ENCODE results near the gene PRORP. TPM values are rescaled to one million over a fixed set of nuclear protein-coding genes. Genes with fewer than 3 reads are reported as not detected.

The PRORP gene
- total and polyA plus RNA-seq, 2 donors from 2014 or later = 25.1 to 35.6 TPM

DNA sequence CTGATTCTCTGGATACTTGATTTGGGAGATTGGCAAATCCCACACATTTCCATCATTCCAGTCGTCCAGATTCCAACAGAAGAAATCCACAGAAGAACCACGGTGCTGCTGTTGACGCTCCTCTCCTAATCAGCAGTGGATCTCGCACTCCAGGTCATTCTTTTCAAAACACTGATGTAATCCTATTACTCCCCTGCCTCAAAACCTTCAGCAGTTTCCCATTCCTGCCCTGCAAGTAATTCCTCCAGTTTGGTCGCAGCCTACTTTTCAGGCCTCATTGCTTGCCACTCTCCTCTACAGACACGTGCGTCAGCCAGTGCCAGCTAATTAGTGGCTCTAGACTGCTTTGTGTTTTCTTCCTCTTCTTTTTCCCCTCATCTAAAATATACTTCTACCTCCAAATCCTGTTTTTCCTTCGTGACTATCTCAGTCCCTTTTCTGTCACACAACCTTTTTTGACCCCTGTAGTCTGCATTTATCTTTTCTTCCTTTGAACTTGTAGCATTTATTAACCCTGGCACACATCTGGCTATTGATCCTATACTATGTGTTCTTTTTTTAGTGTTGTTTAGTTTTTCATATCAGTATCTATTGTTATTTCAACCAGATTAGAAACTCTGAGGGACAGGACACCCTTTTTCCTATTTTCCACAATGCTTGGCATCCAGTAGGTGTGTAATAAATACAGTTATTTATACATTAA is 36.8 kb downstream of the PRORP start:
- intact Hi-C loops (cut with DNase I) = no loop called here
- Histone ChIP-seq H3K36me3 (ENCODE audit: control insufficient read depth in 2 of 3, insufficient read depth in 3 of 3, low read length in 3 of 3) (peaks cover 0 to under 1% (median 0%) of the 10 kb centered on the region in 3 donors), H3K4me1 (ENCODE audit: control insufficient read depth in 2 of 3, insufficient read depth in 2 of 3, low read depth in 1 of 3, low read length in 3 of 3) (peaks cover 0 to 10% (median 0%) of the 10 kb centered on the region in 3 donors), H3K9ac (ENCODE audit: low read length in 3 of 3) (no peak overlapping the region), H3K4me3 (ENCODE audit: low read length in 3 of 3) (no peak overlapping the region), H3K9me3 (ENCODE audit: control insufficient read depth in 2 of 3, insufficient read depth in 1 of 3, low read length in 3 of 3) (no peaks in the 10 kb centered on the region), H3K27ac (ENCODE audit: low read depth in 2 of 2, low read length in 2 of 2) (no peak overlapping the region), H3K27me3 (ENCODE audit: control insufficient read depth, insufficient read depth, low read length) (no peaks in the 10 kb centered on the region)
- TF ChIP-seq, protein P1, sequence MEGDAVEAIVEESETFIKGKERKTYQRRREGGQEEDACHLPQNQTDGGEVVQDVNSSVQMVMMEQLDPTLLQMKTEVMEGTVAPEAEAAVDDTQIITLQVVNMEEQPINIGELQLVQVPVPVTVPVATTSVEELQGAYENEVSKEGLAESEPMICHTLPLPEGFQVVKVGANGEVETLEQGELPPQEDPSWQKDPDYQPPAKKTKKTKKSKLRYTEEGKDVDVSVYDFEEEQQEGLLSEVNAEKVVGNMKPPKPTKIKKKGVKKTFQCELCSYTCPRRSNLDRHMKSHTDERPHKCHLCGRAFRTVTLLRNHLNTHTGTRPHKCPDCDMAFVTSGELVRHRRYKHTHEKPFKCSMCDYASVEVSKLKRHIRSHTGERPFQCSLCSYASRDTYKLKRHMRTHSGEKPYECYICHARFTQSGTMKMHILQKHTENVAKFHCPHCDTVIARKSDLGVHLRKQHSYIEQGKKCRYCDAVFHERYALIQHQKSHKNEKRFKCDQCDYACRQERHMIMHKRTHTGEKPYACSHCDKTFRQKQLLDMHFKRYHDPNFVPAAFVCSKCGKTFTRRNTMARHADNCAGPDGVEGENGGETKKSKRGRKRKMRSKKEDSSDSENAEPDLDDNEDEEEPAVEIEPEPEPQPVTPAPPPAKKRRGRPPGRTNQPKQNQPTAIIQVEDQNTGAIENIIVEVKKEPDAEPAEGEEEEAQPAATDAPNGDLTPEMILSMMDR (IDR thresholded peaks at IDR 0.05; ENCODE audit: borderline replicate concordance, extremely low read depth, insufficient read depth) = no peak
- FAIRE-seq (no peak), DNase-seq (peak in 4 of 5 donors; percentile 44 to 83 (median 68))

DNA sequence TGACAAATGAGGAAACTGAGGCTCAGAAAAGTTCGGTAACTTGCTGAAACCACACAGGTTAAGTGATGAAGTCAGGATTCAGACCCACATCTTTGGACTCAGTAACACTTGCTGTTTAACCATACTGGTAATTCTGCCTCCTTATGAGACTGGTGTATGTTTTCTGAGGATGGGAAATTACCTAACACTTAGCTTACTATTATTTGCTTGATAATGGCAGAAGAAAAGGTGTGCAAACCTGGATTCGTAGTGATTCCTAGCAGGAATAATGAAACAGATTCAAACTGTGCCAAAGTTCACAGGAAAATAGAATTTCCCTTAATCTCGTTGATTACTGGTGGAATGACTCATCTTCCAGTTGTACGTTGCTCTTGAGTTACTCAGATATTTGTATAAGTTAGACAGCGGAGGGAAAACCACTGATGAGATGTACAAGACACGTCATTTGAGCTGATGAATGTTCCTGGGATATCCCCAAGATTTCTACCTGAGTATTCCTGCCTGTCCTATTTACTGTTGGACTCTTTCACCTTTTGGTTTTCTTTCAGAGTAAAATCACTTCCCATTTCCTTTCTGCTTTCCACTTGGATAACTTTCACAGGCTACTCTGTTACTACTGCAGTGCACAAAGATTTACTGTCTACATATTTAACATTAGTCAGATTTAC is 37.5 kb downstream of the PRORP start:
- DNase-seq = peak in 2 of 5 donors; percentile 24 to 27
- Histone ChIP-seq H3K27ac (ENCODE audit: low read depth in 2 of 2, low read length in 2 of 2) (no peak overlapping the region), H3K27me3 (ENCODE audit: control insufficient read depth, insufficient read depth, low read length) (no peaks in the 10 kb centered on the region), H3K4me1 (ENCODE audit: control insufficient read depth in 2 of 3, insufficient read depth in 2 of 3, low read depth in 1 of 3, low read length in 3 of 3) (peaks cover 0 to 10% (median 0%) of the 10 kb centered on the region in 3 donors), H3K36me3 (ENCODE audit: control insufficient read depth in 2 of 3, insufficient read depth in 3 of 3, low read length in 3 of 3) (peaks cover 0 to 4% (median 0%) of the 10 kb centered on the region in 3 donors), H3K4me3 (ENCODE audit: low read length in 3 of 3) (no peak overlapping the region), H3K9me3 (ENCODE audit: control insufficient read depth in 2 of 3, insufficient read depth in 1 of 3, low read length in 3 of 3) (no peaks in the 10 kb centered on the region), H3K9ac (ENCODE audit: low read length in 3 of 3) (no peak overlapping the region)
- TF ChIP-seq, protein P1 (IDR thresholded peaks at IDR 0.05; ENCODE audit: borderline replicate concordance, extremely low read depth, insufficient read depth) = no peak
- intact Hi-C loops (cut with DNase I) = no loop called here
- no peak for FAIRE-seq

DNA sequence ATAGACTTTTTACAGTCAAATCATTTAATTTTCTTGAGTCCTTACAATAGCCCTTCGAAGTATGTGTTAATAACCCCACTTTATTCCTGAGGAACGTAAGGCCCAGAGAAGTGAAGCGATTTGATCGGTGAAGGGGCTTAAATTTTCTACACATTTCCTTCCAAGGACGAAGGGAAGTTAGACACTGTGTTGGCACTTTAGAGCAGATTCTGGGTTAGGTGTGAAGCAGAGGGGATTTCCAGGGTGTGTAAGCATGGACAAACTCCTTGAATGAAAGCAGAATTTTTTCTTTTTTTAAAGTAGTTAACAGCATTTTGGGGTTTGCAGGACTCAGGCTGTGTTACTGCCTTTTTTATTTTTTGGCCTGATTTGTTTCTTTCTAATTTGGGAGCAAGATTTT is 38.9 kb downstream of the PRORP start:
- intact Hi-C loops (cut with DNase I) = no loop called here
- FAIRE-seq = no peak
- Histone ChIP-seq H3K27me3 (ENCODE audit: control insufficient read depth, insufficient read depth, low read length) (no peaks in the 10 kb centered on the region), H3K4me3 (ENCODE audit: low read length in 3 of 3) (no peak overlapping the region), H3K9ac (ENCODE audit: low read length in 3 of 3) (no peak overlapping the region), H3K4me1 (ENCODE audit: control insufficient read depth in 2 of 3, insufficient read depth in 2 of 3, low read depth in 1 of 3, low read length in 3 of 3) (peaks cover 0 to 10% (median 0%) of the 10 kb centered on the region in 3 donors), H3K27ac (ENCODE audit: low read depth in 2 of 2, low read length in 2 of 2) (no peak overlapping the region), H3K36me3 (ENCODE audit: control insufficient read depth in 2 of 3, insufficient read depth in 3 of 3, low read length in 3 of 3) (peaks cover 0 to 4% (median 0%) of the 10 kb centered on the region in 3 donors), H3K9me3 (ENCODE audit: control insufficient read depth in 2 of 3, insufficient read depth in 1 of 3, low read length in 3 of 3) (no peaks in the 10 kb centered on the region)
- DNase-seq = no peak
- TF ChIP-seq, protein P1 (IDR thresholded peaks at IDR 0.05; ENCODE audit: borderline replicate concordance, extremely low read depth, insufficient read depth) = no peak
